Stimulated activated naive CD8-positive, alpha-beta T cell treated with anti-CD3 and anti-CD28 coated beads, Interleukin-15, amount 100 ng/mL, for 72 hours (primary cell): Measurements from ENCODE around the gene PTGDS.

Source experiments
- ATAC-seq: fragments of 150-1000 bp; cut with Tn5 transposase; 2 replicates; pipeline ENCODE4 v1.10.0; 2021; ENCODE audit warnings: mild to moderate bottlenecking, moderate library complexity
- DNase-seq, 2 donors: peaks; one replicate each; pipeline ENCODE4 v3.0.0; 2021 to 2022
- H3K27ac Mint-ChIP-seq, 2 donors: one replicate each; pipeline ENCODE4 v1.8.0; 2022; ENCODE audit warnings: mild to moderate bottlenecking in 2 of 2, mixed read lengths in 2 of 2, moderate library complexity in 2 of 2
- H3K27me3 Mint-ChIP-seq: one replicate; pipeline ENCODE4 v1.8.0; 2022; ENCODE audit warnings: mixed read lengths
- H3K4me1 Mint-ChIP-seq: one replicate; pipeline ENCODE4 v1.8.0; 2022; ENCODE audit warnings: mild to moderate bottlenecking, mixed read lengths
- H3K4me3 Mint-ChIP-seq, 2 donors: one replicate each; pipeline ENCODE4 v1.8.0; 2022; ENCODE audit warnings: mild to moderate bottlenecking in 2 of 2, mixed read lengths in 2 of 2, moderate library complexity in 1 of 2
- H3K9me3 Mint-ChIP-seq, 2 donors: one replicate each; pipeline ENCODE4 v1.8.0; 2022; ENCODE audit warnings: mixed read lengths in 2 of 2

PTGDS gene

GRCh38 chr9:136943291-136944211 lies 33.8 kb upstream of the PTGDS start:
- ATAC-seq (peak; percentile 52), DNase-seq (peak; percentile 64 to 66)
- Mint-ChIP-seq H3K4me1 (peaks cover 40% of the 10 kb centered on the region), H3K9me3 (no peaks in the 10 kb centered on the region), H3K27ac (peak overlapping the region in 1 of 2 donors; percentile 82), H3K4me3 (peak overlapping the region; percentile 82 to 83), H3K27me3 (no peaks in the 10 kb centered on the region)

GRCh38 chr9:136944212-136944518 lies 33.1 kb upstream of the PTGDS start:
- H3K27ac Mint-ChIP-seq: peak overlapping the region in 1 of 2 donors; percentile 82
- ATAC-seq: peak; percentile 66
- H3K27me3 Mint-ChIP-seq: no peaks in the 10 kb centered on the region
- DNase-seq: peak in 1 of 2 donors; percentile 69
- no peaks in the 10 kb centered on the region for H3K9me3 Mint-ChIP-seq
- peak overlapping the region; percentile 82 to 83 for H3K4me3 Mint-ChIP-seq
- H3K4me1 Mint-ChIP-seq: peaks cover 40% of the 10 kb centered on the region

GRCh38 chr9:136944519-136945332 lies 32.6 kb upstream of the PTGDS start, which contains the start of the genes C8G and FBXW5:
Gene C8G, plus strand, starts transcription at chr9:136945243. Its CDS starts 78 bp downstream, at chr9:136945321.
Gene FBXW5, minus strand, starts transcription at chr9:136944738. Its CDS starts 655 bp downstream, at chr9:136944083.
- Mint-ChIP-seq H3K4me3 (peak within 1 kb of the TSS; percentile 82 to 83), H3K4me1 (peaks cover 35% of the 10 kb centered on the region), H3K27me3 (no peaks in the 10 kb centered on the region), H3K27ac (peak within 1 kb of the TSS in 1 of 2 donors; percentile 95), H3K9me3 (no peaks in the 10 kb centered on the region)
- ATAC-seq (peak; percentile 81), DNase-seq (peak; percentile 97 to 98)

- Mint-ChIP-seq H3K9me3 (no peaks in the 10 kb centered on the region), H3K27me3 (no peaks in the 10 kb centered on the region), H3K27ac (peak overlapping the region in 1 of 2 donors; percentile 95), H3K4me3 (no peak overlapping the region), H3K4me1 (peaks cover 42% of the 10 kb centered on the region)
- ATAC-seq: no peak
- DNase-seq: no peak
Observed at GRCh38 chr9:136945333-136946227, 31.7 kb upstream of the PTGDS start.

GRCh38 chr9:136946228-136947027 lies 30.9 kb upstream of the PTGDS start:
- Mint-ChIP-seq H3K27me3 (no peaks in the 10 kb centered on the region), H3K27ac (no peak overlapping the region), H3K9me3 (no peaks in the 10 kb centered on the region), H3K4me1 (peaks cover 44% of the 10 kb centered on the region), H3K4me3 (no peak overlapping the region)
- DNase-seq (no peak), ATAC-seq (no peak)

- Mint-ChIP-seq H3K4me1 (peaks cover 44% of the 10 kb centered on the region), H3K4me3 (no peak overlapping the region), H3K27me3 (no peaks in the 10 kb centered on the region), H3K9me3 (no peaks in the 10 kb centered on the region), H3K27ac (peak overlapping the region in 1 of 2 donors; percentile 4)
- ATAC-seq (no peak), DNase-seq (no peak)
Observed at GRCh38 chr9:136947028-136947891, 30.0 kb upstream of the PTGDS start.

GRCh38 chr9:136947955-136948510 lies 29.3 kb upstream of the PTGDS start:
- Mint-ChIP-seq H3K27ac (peak overlapping the region in 1 of 2 donors; percentile 48), H3K4me1 (peaks cover 39% of the 10 kb centered on the region), H3K9me3 (no peaks in the 10 kb centered on the region), H3K27me3 (no peaks in the 10 kb centered on the region), H3K4me3 (peak overlapping the region in 1 of 2 donors; percentile 33)
- DNase-seq: no peak
- no peak for ATAC-seq

- DNase-seq: no peak
- Mint-ChIP-seq H3K27me3 (no peaks in the 10 kb centered on the region), H3K9me3 (no peaks in the 10 kb centered on the region), H3K4me1 (peaks cover 34% of the 10 kb centered on the region), H3K27ac (peak overlapping the region; percentile 61 to 71), H3K4me3 (peak overlapping the region; percentile 83 to 87)
- ATAC-seq: no peak
Observed at GRCh38 chr9:136949239-136949816, 28.0 kb upstream of the PTGDS start.

GRCh38 chr9:136949817-136950655 lies 27.3 kb upstream of the PTGDS start:
- Mint-ChIP-seq H3K4me1 (peaks cover 29% of the 10 kb centered on the region), H3K27ac (peak overlapping the region; percentile 91 to 93), H3K9me3 (no peaks in the 10 kb centered on the region), H3K27me3 (no peaks in the 10 kb centered on the region), H3K4me3 (peak overlapping the region; percentile 90 to 96)
- DNase-seq (peak; percentile 93 to 97), ATAC-seq (peak; percentile 91)

- no peaks in the 10 kb centered on the region for H3K27me3 Mint-ChIP-seq
- H3K27ac Mint-ChIP-seq: peak overlapping the region; percentile 91 to 93
- H3K4me3 Mint-ChIP-seq: peak overlapping the region; percentile 90 to 96
- H3K4me1 Mint-ChIP-seq: peaks cover 24% of the 10 kb centered on the region
- no peaks in the 10 kb centered on the region for H3K9me3 Mint-ChIP-seq
- no peak for ATAC-seq
- DNase-seq: no peak
Observed at GRCh38 chr9:136950656-136951276, 26.5 kb upstream of the PTGDS start.

GRCh38 chr9:136951541-136952320 lies 25.6 kb upstream of the PTGDS start, which contains the start of gene LCN12:
Gene LCN12, plus strand, starts transcription at chr9:136952273. Its CDS starts 55 bp downstream, at chr9:136952328.
- Mint-ChIP-seq H3K4me1 (peaks cover 24% of the 10 kb centered on the region), H3K4me3 (no peak within 1 kb of the TSS), H3K27me3 (no peaks in the 10 kb centered on the region), H3K9me3 (peaks cover 7 to 9% of the 10 kb centered on the region in 2 donors), H3K27ac (no peak within 1 kb of the TSS)
- no peak for ATAC-seq
- no peak for DNase-seq
